ENCODE measurements around the gene PCGF3.
A peak's percentile ranks its signal among the peaks of the same experiment; 100 is the strongest.

PCGF3 gene

GRCh38 chr4:671769-672168 is 33.9 kb upstream of the PCGF3 start:
- H2BK120ac ChIP-seq (ENCODE audit: low read depth, low read length): no peak overlapping the region
- no peak overlapping the region for H4K5ac ChIP-seq (ENCODE audit: low read length)
- peaks cover 7% of the 10 kb centered on the region for H3K79me1 ChIP-seq (ENCODE audit: low read length)
- H4K8ac ChIP-seq (ENCODE audit: low read depth, low read length): no peak overlapping the region
- H3K36me3 ChIP-seq (ENCODE audit: control insufficient read depth, insufficient read depth, low read length): peaks cover 3% of the 10 kb centered on the region
- H3K27me3 ChIP-seq (ENCODE audit: insufficient read depth, low read length, poor library complexity): no peaks in the 10 kb centered on the region
- H3K4ac ChIP-seq (ENCODE audit: low read depth, low read length): no peak overlapping the region
- peaks cover 3% of the 10 kb centered on the region for H3K4me1 ChIP-seq (ENCODE audit: control insufficient read depth, low read depth, low read length)
- no peak overlapping the region for H3K27ac ChIP-seq (ENCODE audit: low read depth, low read length)
- no peak overlapping the region for H3K9ac ChIP-seq (ENCODE audit: low read length)
- H3K56ac ChIP-seq (ENCODE audit: low read length): no peak overlapping the region
- no peak for DNase-seq
- no CpG with 5 or more reads among the region's 3 CpGs for WGBS (ENCODE audit: extremely low coverage, insufficient coverage, low lambda C conversion rate)
- no peak overlapping the region for H3K23ac ChIP-seq (ENCODE audit: low read length)
- no peak overlapping the region for H2BK15ac ChIP-seq (replicated peaks; ENCODE audit: low read depth)
- H3K79me2 ChIP-seq (ENCODE audit: control insufficient read depth, insufficient read depth, low read length): peaks cover 6% of the 10 kb centered on the region
- no peak overlapping the region for H2AK5ac ChIP-seq (ENCODE audit: low read length)
- H3K4me3 ChIP-seq (ENCODE audit: low read length): no peak overlapping the region
- no peak overlapping the region for H3K4me2 ChIP-seq (ENCODE audit: low read length)
- no peak overlapping the region for H2BK5ac ChIP-seq (ENCODE audit: low read length)
- H3K18ac ChIP-seq (ENCODE audit: low read length): no peak overlapping the region

- Histone ChIP-seq H2BK15ac (replicated peaks; ENCODE audit: low read depth) (no peak overlapping the region), H3K4me2 (ENCODE audit: low read length) (peak overlapping the region; percentile 90), H3K18ac (ENCODE audit: low read length) (peak overlapping the region; percentile 26), H3K56ac (ENCODE audit: low read length) (peak overlapping the region; percentile 93), H3K27ac (ENCODE audit: low read depth, low read length) (no peak overlapping the region), H4K8ac (ENCODE audit: low read depth, low read length) (no peak overlapping the region), H3K36me3 (ENCODE audit: control insufficient read depth, insufficient read depth, low read length) (peaks cover 3% of the 10 kb centered on the region), H3K9ac (ENCODE audit: low read length) (peak overlapping the region; percentile 93), H2BK5ac (ENCODE audit: low read length) (no peak overlapping the region), H3K4me3 (ENCODE audit: low read length) (peak overlapping the region; percentile 93), H3K23ac (ENCODE audit: low read length) (no peak overlapping the region), H3K79me2 (ENCODE audit: control insufficient read depth, insufficient read depth, low read length) (peaks cover 6% of the 10 kb centered on the region), H3K79me1 (ENCODE audit: low read length) (peaks cover 7% of the 10 kb centered on the region), H3K4me1 (ENCODE audit: control insufficient read depth, low read depth, low read length) (peaks cover 3% of the 10 kb centered on the region), H3K4ac (ENCODE audit: low read depth, low read length) (peak overlapping the region; percentile 40), H2AK5ac (ENCODE audit: low read length) (peak overlapping the region; percentile 58), H3K27me3 (ENCODE audit: insufficient read depth, low read length, poor library complexity) (no peaks in the 10 kb centered on the region), H2BK120ac (ENCODE audit: low read depth, low read length) (no peak overlapping the region), H4K5ac (ENCODE audit: low read length) (no peak overlapping the region)
- no peak for DNase-seq
- WGBS (ENCODE audit: extremely low coverage, insufficient coverage, low lambda C conversion rate): no CpG with 5 or more reads among the region's 55 CpGs
Observed at GRCh38 chr4:673349-674091, 32.1 kb upstream of the PCGF3 start.

- Histone ChIP-seq H3K23ac (ENCODE audit: low read length) (no peak within 1 kb of the TSS), H4K8ac (ENCODE audit: low read depth, low read length) (peak within 1 kb of the TSS; percentile 5), H2BK120ac (ENCODE audit: low read depth, low read length) (no peak within 1 kb of the TSS), H3K4me2 (ENCODE audit: low read length) (peak within 1 kb of the TSS; percentile 90), H3K56ac (ENCODE audit: low read length) (peak within 1 kb of the TSS; percentile 96), H3K27me3 (ENCODE audit: insufficient read depth, low read length, poor library complexity) (no peaks in the 10 kb centered on the region), H3K79me2 (ENCODE audit: control insufficient read depth, insufficient read depth, low read length) (peaks cover 6% of the 10 kb centered on the region), H3K9ac (ENCODE audit: low read length) (peak within 1 kb of the TSS; percentile 97), H3K4me3 (ENCODE audit: low read length) (peak within 1 kb of the TSS; percentile 93), H4K5ac (ENCODE audit: low read length) (no peak within 1 kb of the TSS), H3K4ac (ENCODE audit: low read depth, low read length) (peak within 1 kb of the TSS; percentile 70), H3K79me1 (ENCODE audit: low read length) (peaks cover 7% of the 10 kb centered on the region), H2BK15ac (replicated peaks; ENCODE audit: low read depth) (no peak within 1 kb of the TSS), H2BK5ac (ENCODE audit: low read length) (no peak within 1 kb of the TSS), H3K36me3 (ENCODE audit: control insufficient read depth, insufficient read depth, low read length) (peaks cover 3% of the 10 kb centered on the region), H3K4me1 (ENCODE audit: control insufficient read depth, low read depth, low read length) (peaks cover 3% of the 10 kb centered on the region), H2AK5ac (ENCODE audit: low read length) (peak within 1 kb of the TSS; percentile 58), H3K18ac (ENCODE audit: low read length) (peak within 1 kb of the TSS; percentile 64), H3K27ac (ENCODE audit: low read depth, low read length) (no peak within 1 kb of the TSS)
- peak; percentile 97 for DNase-seq
- WGBS (ENCODE audit: extremely low coverage, insufficient coverage, low lambda C conversion rate): no CpG with 5 or more reads among the region's 84 CpGs
Observed at GRCh38 chr4:674172-675035, 31.2 kb upstream of the PCGF3 start, which contains the start of the genes ATP5ME and MYL5. ATP5ME (minus strand) TSS chr4:674276; CDS start chr4:674247, 29 bp downstream. MYL5 (plus strand) TSS chr4:674542; CDS start chr4:678027, 3,485 bp downstream.

- peak overlapping the region; percentile 96 for H3K56ac ChIP-seq (ENCODE audit: low read length)
Observed at GRCh38 chr4:675036-675882, 30.4 kb upstream of the PCGF3 start.

More at GRCh38 chr4:675036-675882, 30.4 kb upstream of the PCGF3 start:
- Histone ChIP-seq H3K4me2 (ENCODE audit: low read length) (peak overlapping the region; percentile 74), H3K79me2 (ENCODE audit: control insufficient read depth, insufficient read depth, low read length) (peaks cover 6% of the 10 kb centered on the region), H2BK120ac (ENCODE audit: low read depth, low read length) (no peak overlapping the region), H3K79me1 (ENCODE audit: low read length) (peaks cover 7% of the 10 kb centered on the region), H3K27me3 (ENCODE audit: insufficient read depth, low read length, poor library complexity) (no peaks in the 10 kb centered on the region), H4K8ac (ENCODE audit: low read depth, low read length) (peak overlapping the region; percentile 5), H3K18ac (ENCODE audit: low read length) (no peak overlapping the region), H3K4me1 (ENCODE audit: control insufficient read depth, low read depth, low read length) (peaks cover 3% of the 10 kb centered on the region), H2AK5ac (ENCODE audit: low read length) (peak overlapping the region; percentile 48), H3K36me3 (ENCODE audit: control insufficient read depth, insufficient read depth, low read length) (peaks cover 3% of the 10 kb centered on the region), H2BK5ac (ENCODE audit: low read length) (no peak overlapping the region), H3K9ac (ENCODE audit: low read length) (peak overlapping the region; percentile 97), H3K27ac (ENCODE audit: low read depth, low read length) (no peak overlapping the region), H3K4me3 (ENCODE audit: low read length) (peak overlapping the region; percentile 86), H4K5ac (ENCODE audit: low read length) (no peak overlapping the region), H3K23ac (ENCODE audit: low read length) (no peak overlapping the region), H3K4ac (ENCODE audit: low read depth, low read length) (no peak overlapping the region), H2BK15ac (replicated peaks; ENCODE audit: low read depth) (no peak overlapping the region)
- no peak for DNase-seq
- WGBS (ENCODE audit: extremely low coverage, insufficient coverage, low lambda C conversion rate): no CpG with 5 or more reads among the region's 26 CpGs
